Measurements from ENCODE around the gene ELMO3.

- TF ChIP-seq CTCF (conservative IDR thresholded peaks at IDR 0.05; ENCODE audit: low read depth, low read length) (no peak), BHLHE40 (IDR thresholded peaks at IDR 0.05; ENCODE audit: low read depth, low read length) (peak; percentile 53; the same call in 1 of the 2 replicates), POLR2A (IDR thresholded peaks at IDR 0.05; ENCODE audit: low read depth, low read length) (peak; percentile 52; the same call in 1 of the 2 replicates), SMC3 (IDR thresholded peaks at IDR 0.05; ENCODE audit: low read depth, low read length) (peak; percentile 1; the same call in 1 of the 2 replicates), RAD21 (IDR thresholded peaks at IDR 0.05; ENCODE audit: low read length) (no peak), MXI1 (IDR thresholded peaks at IDR 0.05; ENCODE audit: borderline replicate concordance, low read depth, low read length) (no peak), MAFK (IDR thresholded peaks at IDR 0.05; ENCODE audit: low read depth, low read length) (peak; percentile 57)
Observed at GRCh38 chr16:67241008-67241900, 42.3 kb downstream of the ELMO3 start.

All from IMR-90 (cell line).